H1 (cell line): ENCODE data around the gene FBXO17. TPM values are rescaled to one million over a fixed set of nuclear protein-coding genes. Genes with fewer than 3 reads are reported as not detected.

Experiments
- CTCF ChIA-PET: fragments of 300-600 bp; sonication (Branson Sonifier 250); formaldehyde crosslinking; loops from one replicate; lab custom pipeline; 2021; ENCODE audit not compliant: partially characterized antibody; lab: Charles Lee
- POLR2A ChIA-PET: fragments of 300-600 bp; sonication (Branson Sonifier 250); formaldehyde crosslinking; loops from one replicate; lab custom pipeline; 2021; ENCODE audit warnings: inconsistent platforms; ENCODE audit not compliant: partially characterized antibody; lab: Charles Lee
- DNase-seq, 2 experiments: peaks; one replicate each; pipeline versions ENCODE4 v3.0.0 to v3.0.0-alpha.2; 2010 to 2022; ENCODE audit warnings: low spot score in 2 of 2, low read depth in 1 of 2, mixed read lengths in 1 of 2
- FAIRE-seq: peaks from 2 replicates; lab custom pipeline; 2011; peaks lifted over from hg19 to GRCh38; lab: Jason Lieb, UNC
- H2AFZ ChIP-seq: 2 replicates; pipeline ENCODE4 v1.8.1; 2012; ENCODE audit warnings: low read length, inconsistent platforms
- H2AK5ac ChIP-seq: 2 replicates; pipeline ENCODE4 v1.6.1; 2013; ENCODE audit warnings: low read depth, low read length
- H2BK120ac ChIP-seq: replicated peaks from 2 replicates; pipeline ENCODE3; 2013; ENCODE audit warnings: low read depth, low read length, inconsistent platforms
- H2BK12ac ChIP-seq: 2 replicates; pipeline ENCODE4 v1.6.1; 2013; ENCODE audit warnings: low read depth, low read length
- H2BK15ac ChIP-seq: 2 replicates; pipeline ENCODE4 v1.6.1; 2013; ENCODE audit warnings: low read length
- H2BK20ac ChIP-seq: 2 replicates; pipeline ENCODE4 v1.6.1; 2013; ENCODE audit warnings: low read length
- H2BK5ac ChIP-seq: 2 replicates; pipeline ENCODE4 v1.6.1; 2013; ENCODE audit warnings: low read depth, low read length
- H3K14ac ChIP-seq: 2 replicates; pipeline ENCODE4 v1.6.1; 2013; ENCODE audit warnings: inconsistent platforms; ENCODE audit not compliant: insufficient read length
- H3K18ac ChIP-seq: 2 replicates; pipeline ENCODE4 v1.6.1; 2013; ENCODE audit warnings: low read length; ENCODE audit errors: extremely low read depth
- H3K23ac ChIP-seq: 2 replicates; pipeline ENCODE4 v1.6.1; 2013; ENCODE audit warnings: inconsistent platforms; ENCODE audit not compliant: insufficient read length
- H3K23me2 ChIP-seq: 2 replicates; pipeline ENCODE4 v1.6.1; 2013; ENCODE audit warnings: low read depth, low read length
- H3K27ac ChIP-seq: 2 replicates; pipeline ENCODE4 v1.6.1; 2011; ENCODE audit warnings: low read depth, low read length, inconsistent platforms
- H3K27me3 ChIP-seq, 4 experiments: replicated peaks in 1 of 4; 1 replicate in 1 of 4; 2 replicates in 3 of 4; pipeline versions ENCODE4 v1.6.1 to v1.8.1; 2011 to 2013; ENCODE audit warnings: low read length in 3 of 4, mild to moderate bottlenecking in 3 of 4, inconsistent platforms in 2 of 4, mixed read lengths in 2 of 4, moderate library complexity in 1 of 4; ENCODE audit not compliant: control insufficient read depth in 3 of 4, insufficient read depth in 3 of 4; ENCODE audit errors: extremely low read depth in 1 of 4
- H3K36me3 ChIP-seq, 4 experiments: 2 replicates each; pipeline versions ENCODE4 v1.6.1 to v1.8.1; 2011 to 2013; ENCODE audit warnings: mild to moderate bottlenecking in 4 of 4, low read length in 3 of 4, moderate library complexity in 2 of 4, control low read depth in 1 of 4, inconsistent platforms in 1 of 4; ENCODE audit not compliant: insufficient read depth in 4 of 4, control insufficient read depth in 2 of 4
- H3K4ac ChIP-seq: replicated peaks from 2 replicates; pipeline ENCODE3; 2013; ENCODE audit warnings: low read length, low read depth, mixed read lengths, inconsistent platforms; ENCODE audit not compliant: insufficient read length
- H3K4me1 ChIP-seq, 4 experiments: replicated peaks in 1 of 4; 1 replicate in 1 of 4; 2 replicates in 3 of 4; pipeline versions ENCODE4 v1.6.1 to v1.8.1; 2011 to 2013; ENCODE audit warnings: low read length in 3 of 4, inconsistent platforms in 2 of 4, mixed read lengths in 1 of 4; ENCODE audit not compliant: insufficient read depth in 4 of 4, control insufficient read depth in 3 of 4
- H3K4me2 ChIP-seq, 2 experiments: 2 replicates each; pipeline versions ENCODE4 v1.6.1 to v1.8.1; 2011 to 2013; ENCODE audit warnings: low read depth in 2 of 2, low read length in 2 of 2, control low read depth in 1 of 2, inconsistent platforms in 1 of 2, mild to moderate bottlenecking in 1 of 2; ENCODE audit not compliant: insufficient read depth in 1 of 2
- H3K4me3 ChIP-seq, 4 experiments: fragments of 200-600, 300-600 bp in 1 of 4; sonication (generic), shearing (Covaris generic), sonication (Bioruptor Twin) in 1 of 4; 2 replicates each; pipeline versions ENCODE4 v1.5.1 to v1.8.1; 2011 to 2016; ENCODE audit warnings: low read length in 4 of 4, low read depth in 3 of 4, control low read depth in 2 of 4, inconsistent platforms in 2 of 4, mild to moderate bottlenecking in 2 of 4, mixed read lengths in 1 of 4, moderate library complexity in 1 of 4; ENCODE audit not compliant: insufficient read depth in 2 of 4; ENCODE audit errors: extremely low read depth in 1 of 4
- H3K56ac ChIP-seq: replicated peaks from 2 replicates; pipeline ENCODE3; 2013; ENCODE audit warnings: low read depth, mild to moderate bottlenecking, mixed read lengths, low read length, inconsistent platforms; ENCODE audit not compliant: insufficient read length
- H3K79me1 ChIP-seq: 2 replicates; pipeline ENCODE4 v1.6.1; 2013; ENCODE audit warnings: low read depth, low read length, control low read depth
- H3K79me2 ChIP-seq, 2 experiments: 2 replicates each; pipeline versions ENCODE4 v1.6.1 to v1.8.1; 2012 to 2013; ENCODE audit warnings: low read length in 2 of 2, mild to moderate bottlenecking in 2 of 2, inconsistent platforms in 1 of 2; ENCODE audit not compliant: insufficient read depth in 2 of 2, control insufficient read depth in 1 of 2
- H3K9ac ChIP-seq, 4 experiments: replicated peaks in 1 of 4; 1 replicate in 1 of 4; 2 replicates in 3 of 4; pipeline versions ENCODE4 v1.6.1 to v1.8.1; 2011 to 2013; ENCODE audit warnings: low read depth in 3 of 4, low read length in 3 of 4, control low read depth in 2 of 4, mild to moderate bottlenecking in 2 of 4, moderate library complexity in 2 of 4, inconsistent platforms in 1 of 4; ENCODE audit errors: extremely low read depth in 1 of 4
- H3K9me3 ChIP-seq, 2 experiments: 2 replicates each; pipeline versions ENCODE4 v1.6.1 to v1.8.1; 2012 to 2013; ENCODE audit warnings: mild to moderate bottlenecking in 2 of 2, moderate library complexity in 2 of 2, control low read depth in 1 of 2, inconsistent platforms in 1 of 2, low read depth in 1 of 2, low read length in 1 of 2, mixed read lengths in 1 of 2; ENCODE audit not compliant: insufficient read depth in 2 of 2
- H4K20me1 ChIP-seq, 2 experiments: replicated peaks in 1 of 2; 2 replicates each; pipeline versions ENCODE3 to v1.8.1; 2011 to 2013; ENCODE audit warnings: inconsistent platforms in 2 of 2, low read length in 2 of 2, mild to moderate bottlenecking in 1 of 2; ENCODE audit not compliant: insufficient read depth in 2 of 2, control insufficient read depth in 1 of 2
- H4K5ac ChIP-seq: 2 replicates; pipeline ENCODE4 v1.6.1; 2013; ENCODE audit warnings: low read length, low read depth, mixed read lengths, inconsistent platforms; ENCODE audit not compliant: insufficient read length
- H4K8ac ChIP-seq: 2 replicates; pipeline ENCODE4 v1.8.0; 2013; ENCODE audit warnings: mild to moderate bottlenecking, moderate library complexity, low read length, inconsistent platforms; ENCODE audit not compliant: insufficient read depth; ENCODE audit errors: extremely low read depth
- H4K91ac ChIP-seq: replicated peaks from 2 replicates; pipeline ENCODE3; 2013; ENCODE audit warnings: low read length, mixed read lengths, inconsistent platforms; ENCODE audit not compliant: insufficient read length
- ASH2L ChIP-seq: fragments of 200-600, 300-600 bp; sonication (generic); IDR thresholded peaks from one replicate; pipeline ENCODE4 v1.7.1; 2017; ENCODE audit warnings: low read length
- CHD2 ChIP-seq: IDR thresholded peaks from 2 replicates; pipeline ENCODE4 v1.6.1; 2012; ENCODE audit warnings: low read length, improper control_type of control experiment
- EZH2 ChIP-seq: fragments of 200-600 bp; sonication (generic); IDR thresholded peaks from 2 replicates; pipeline ENCODE4 v1.7.1; 2012; ENCODE audit warnings: low read depth, mild to moderate bottlenecking, moderate library complexity, low read length, inconsistent platforms; ENCODE audit not compliant: severe bottlenecking
- GABPA ChIP-seq: IDR thresholded peaks from 2 replicates; pipeline ENCODE4 v1.6.1; 2011; ENCODE audit warnings: mild to moderate bottlenecking, low read length, moderate library complexity, borderline replicate concordance; ENCODE audit not compliant: insufficient read depth
- GTF2F1 ChIP-seq: IDR thresholded peaks from 2 replicates; pipeline ENCODE4 v1.6.1; 2012; ENCODE audit warnings: low read depth, low read length, improper control_type of control experiment, borderline replicate concordance
- JUN ChIP-seq: IDR thresholded peaks from 2 replicates; pipeline ENCODE4 v1.6.1; 2011; ENCODE audit warnings: low read depth, mild to moderate bottlenecking, improper control_type of control experiment, low read length
- JUND ChIP-seq: IDR thresholded peaks from 2 replicates; pipeline ENCODE4 v1.6.1; 2011; ENCODE audit warnings: mild to moderate bottlenecking, improper control_type of control experiment, low read length
- MAFK ChIP-seq: IDR thresholded peaks from 2 replicates; pipeline ENCODE4 v1.6.1; 2012; ENCODE audit warnings: low read depth, mild to moderate bottlenecking, improper control_type of control experiment, low read length
- POLR2A ChIP-seq, 2 experiments: IDR thresholded peaks; 1 replicate in 1 of 2; 2 replicates in 1 of 2; pipeline ENCODE4 v1.6.1; 2011; ENCODE audit warnings: low read depth in 2 of 2, low read length in 2 of 2, mild to moderate bottlenecking in 2 of 2; ENCODE audit errors: control extremely low read depth in 1 of 2
- RAD21 ChIP-seq, 2 experiments: IDR thresholded peaks in 1 of 2; conservative IDR thresholded peaks in 1 of 2; 2 replicates each; pipeline ENCODE4 v1.6.1; 2011; ENCODE audit warnings: low read depth in 2 of 2, low read length in 2 of 2, improper control_type of control experiment in 1 of 2, inconsistent platforms in 1 of 2, mild to moderate bottlenecking in 1 of 2, moderate library complexity in 1 of 2
- RFX5 ChIP-seq: IDR thresholded peaks from 2 replicates; pipeline ENCODE4 v1.6.1; 2011; ENCODE audit warnings: low read depth, low read length, improper control_type of control experiment, borderline replicate concordance
- SP4 ChIP-seq: IDR thresholded peaks from 2 replicates; pipeline ENCODE4 v1.6.1; 2012; ENCODE audit warnings: low read length, inconsistent platforms
- TCF12 ChIP-seq: IDR thresholded peaks from 2 replicates; pipeline ENCODE4 v1.6.1; 2011; ENCODE audit warnings: low read depth, mild to moderate bottlenecking, low read length
- USF2 ChIP-seq: IDR thresholded peaks from 2 replicates; pipeline ENCODE4 v1.6.1; 2011; ENCODE audit warnings: low read length, improper control_type of control experiment
- WGBS, 2 experiments: shearing (Covaris generic) in 1 of 2; methylation state at CpG; one replicate each; pipeline versions ENCODE4 v1.1.6 to v1.1.7; 2013 to 2015; ENCODE audit warnings: low lambda C conversion rate in 2 of 2, mixed read lengths in 2 of 2, inconsistent platforms in 1 of 2, low coverage in 1 of 2, missing lambda C conversion rate in 1 of 2; ENCODE audit not compliant: insufficient replicate concordance in 2 of 2, insufficient coverage in 1 of 2, insufficient read length in 1 of 2; ENCODE audit errors: extremely low coverage in 1 of 2, missing lambda C conversion rate in 1 of 2; 5-methylcytosine and 5-hydroxymethylcytosine counted together
- polyA plus RNA-seq, 7 experiments: library from polyadenylated mRNA; depleted of rRNA in 3 of 7; stranded (reverse) in 5 of 7; unstranded in 2 of 7; fragments of >200 nt in 5 of 7; fragments of 200-250 nt in 2 of 7; gene quantifications; 1 replicate in 5 of 7; 2 replicates in 1 of 7; 4 replicates in 1 of 7; pipeline versions ENCODE4 v1.2.1 to v1.2.3, GENCODE V29; 2011 to 2013; ENCODE audit warnings: missing spikeins in 2 of 7, mixed read lengths in 2 of 7
- total RNA-seq: library from RNA; stranded (reverse); fragmentation: NEBNext Ultra II Directional; extraction: Animal tissue kit (Norgen Biotek cat#: 25700); gene quantifications from 2 replicates; pipeline ENCODE4 v1.2.1, GENCODE V29; 2021

Gene FBXO17
- total and polyA plus RNA-seq, 2 of the 8 experiments (the other 6 are each of a cell fraction or from before 2014, with no cell fraction given): 11.7 to 15.3 TPM

- H4K20me1 ChIP-seq: peaks cover 0 to 3% of the 10 kb centered on the region in 2 experiments
- DNase-seq (no peak), FAIRE-seq (no peak)
- no peak overlapping the region for H2BK15ac ChIP-seq
- no peak overlapping the region for H2AK5ac ChIP-seq
- no peaks in the 10 kb centered on the region for H3K79me2 ChIP-seq
- H4K5ac ChIP-seq: no peak overlapping the region
- H3K4ac ChIP-seq: no peak overlapping the region
- ChIA-PET POLR2A (no interaction called here), CTCF (interaction anchor here (0.6 to 14.5 kb wide), 9 partner anchors 9 to 218 kb away, joined by 3 to 120 read pairs (median 6); partner anchors contain the start of genes FBXO17, MRPS12 and SARS2)
- H2BK120ac ChIP-seq: no peak overlapping the region
- no peak overlapping the region for H3K4me2 ChIP-seq
- H3K9ac ChIP-seq: no peak overlapping the region
- peaks cover 5% of the 10 kb centered on the region; the same call in 1 of the 2 replicates for H3K23me2 ChIP-seq
- 88% methylated on average over 4 of the region's 4 CpGs; no CpG with 5 or more reads in 1 of the 2 experiments for WGBS, 2 experiments
- H3K79me1 ChIP-seq: no peaks in the 10 kb centered on the region; the same call in 1 of the 2 replicates
- H3K36me3 ChIP-seq: no peaks in the 10 kb centered on the region; a peak in 1 of 8 replicates
- H3K9me3 ChIP-seq: 0 out of 4 replicates have a peak, but pooled peaks cover 0 to under 1% of the 10 kb centered on the region in 2 experiments
- H2BK20ac ChIP-seq: no peak overlapping the region
- no peak overlapping the region for H3K23ac ChIP-seq
- H3K27me3 ChIP-seq: peaks cover 0 to 3% (median under 1%) of the 10 kb centered on the region in 4 experiments; a peak in 1 of 7 replicates
- peaks cover 0 to 5% (median 0%) of the 10 kb centered on the region in 4 experiments; a peak in 3 of 7 replicates for H3K4me1 ChIP-seq
- no peak overlapping the region for H2BK5ac ChIP-seq
- no peak overlapping the region for H3K27ac ChIP-seq
- H3K18ac ChIP-seq: no peak overlapping the region
- H3K4me3 ChIP-seq: no peak overlapping the region
- no peak overlapping the region for H4K91ac ChIP-seq
- H3K14ac ChIP-seq: no peak overlapping the region
- H2BK12ac ChIP-seq: no peak overlapping the region
- no peak overlapping the region for H2AFZ ChIP-seq
- no peak overlapping the region for H3K56ac ChIP-seq
- no peak overlapping the region for H4K8ac ChIP-seq
- TF ChIP-seq RFX5 (no peak), JUN (no peak), GTF2F1 (no peak), USF2 (no peak), MAFK (no peak), SP4 (no peak), POLR2A (IDR thresholded peaks at IDR 0.05; ENCODE audit: control extremely low read depth in 1 of 2, low read depth in 2 of 2, low read length in 2 of 2) (no peak), GABPA (no peak), CHD2 (no peak), EZH2 (no peak), ASH2L (no peak), JUND (no peak), RAD21 (IDR thresholded peaks at IDR 0.05 in 1 of 2, conservative IDR thresholded peaks at IDR 0.05 in 1 of 2; ENCODE audit: low read depth in 2 of 2, low read length in 2 of 2) (no peak), TCF12 (no peak)
Observed at GRCh38 chr19:38953677-38954076, 21.9 kb downstream of the FBXO17 start.
